C4-2B (cell line): Measurements from ENCODE around the gene ERC1.

Source experiments
- CTCF ChIP-seq: fragments of 450-650 bp; conservative IDR thresholded peaks from 2 replicates; pipeline ENCODE4 v1.5.1; 2017; ENCODE audit warnings: mild to moderate bottlenecking
- ZFX ChIP-seq: fragments of 450-650 bp; IDR thresholded peaks from 2 replicates; pipeline ENCODE4 v1.6.1; 2017

GRCh38 chr12:1054117-1054870 is 63.3 kb downstream of the ERC1 start:
- no peak for TF ChIP-seq CTCF
- TF ChIP-seq ZFX: no peak
